Measurements from ENCODE around the gene VSIG8. TPM values are rescaled to one million over a fixed set of nuclear protein-coding genes. Genes with fewer than 3 reads are reported as not detected.

Gene VSIG8
- total and polyA plus RNA-seq, 2 of the 4 experiments (the other 2 are of a cell fraction) = not detected

- H3K4me3 ChIP-seq (ENCODE audit: insufficient read depth, low read depth, low read length) = no peak overlapping the region
- peaks cover 8% of the 10 kb centered on the region for H3K4me1 ChIP-seq (ENCODE audit: control insufficient read depth, insufficient read depth, low read length)
- 0 out of 2 replicates have a peak overlapping the region, but pooled peaks have one; percentile 0 for H2AK5ac ChIP-seq (ENCODE audit: low read depth, low read length)
- TF ChIP-seq ELK1 (IDR thresholded peaks at IDR 0.05; ENCODE audit: borderline replicate concordance, low read depth, low read length) (no peak), MAZ (IDR thresholded peaks at IDR 0.05; ENCODE audit: borderline replicate concordance, low read depth, low read length) (no peak; the same call in 1 of the 2 replicates), RAD21 (IDR thresholded peaks at IDR 0.05; ENCODE audit: low read length) (no peak), RFX5 (IDR thresholded peaks at IDR 0.05; ENCODE audit: low read depth, low read length) (no peak), CHD1 (IDR thresholded peaks at IDR 0.05; ENCODE audit: low read depth, low read length) (no peak), BHLHE40 (IDR thresholded peaks at IDR 0.05; ENCODE audit: low read depth, low read length) (peak; percentile 45; the same call in 1 of the 2 replicates), MAFK (IDR thresholded peaks at IDR 0.05; ENCODE audit: low read depth, low read length) (peak; percentile 29; the same call in 1 of the 2 replicates), RCOR1 (IDR thresholded peaks at IDR 0.05; ENCODE audit: insufficient replicate concordance, low read length) (peak; percentile 49), POLR2A (IDR thresholded peaks at IDR 0.05; ENCODE audit: low read depth, low read length) (no peak), MXI1 (IDR thresholded peaks at IDR 0.05; ENCODE audit: borderline replicate concordance, low read depth, low read length) (peak; percentile 66; the same call in 1 of the 2 replicates), SMC3 (IDR thresholded peaks at IDR 0.05; ENCODE audit: low read depth, low read length) (no peak), USF2 (IDR thresholded peaks at IDR 0.05; ENCODE audit: low read depth, low read length) (peak; percentile 35), CEBPB (IDR thresholded peaks at IDR 0.05; ENCODE audit: low read depth, low read length) (no peak), NFE2L2 (IDR thresholded peaks at IDR 0.05; ENCODE audit: low read depth, low read length) (peak; percentile 67; the same call in 1 of the 2 replicates), CTCF (conservative IDR thresholded peaks at IDR 0.05; ENCODE audit: low read depth, low read length) (no peak), FOS (IDR thresholded peaks at IDR 0.05; ENCODE audit: low read depth, low read length) (peak; percentile 67)
- H3K9ac ChIP-seq (ENCODE audit: low read depth, low read length) = no peak overlapping the region
- peak overlapping the region; percentile 52 for H2AFZ ChIP-seq (replicated peaks; ENCODE audit: low read length, poor library complexity)
- peak overlapping the region; percentile 92 for H2AK9ac ChIP-seq (replicated peaks; ENCODE audit: low read depth, low read length, poor library complexity)
- no peak overlapping the region for H3K4me2 ChIP-seq (ENCODE audit: low read depth, low read length)
- H3K27me3 ChIP-seq (ENCODE audit: control insufficient read depth, insufficient read depth, low read length) = no peaks in the 10 kb centered on the region
- H2BK5ac ChIP-seq (ENCODE audit: low read depth, low read length, poor library complexity, severe bottlenecking) = no peak overlapping the region
- H3K56ac ChIP-seq (ENCODE audit: extremely low read depth, insufficient read depth, low read length) = no peak overlapping the region
- no peaks in the 10 kb centered on the region for H3K36me3 ChIP-seq (ENCODE audit: control insufficient read depth, insufficient read depth, low read length)
- no peak overlapping the region for H3K27ac ChIP-seq (ENCODE audit: insufficient read depth, low read length)
- ChIA-PET POLR2A (ENCODE audit: unreplicated experiment) (no interaction called here), CTCF (no interaction called here)
- no peak overlapping the region for H4K8ac ChIP-seq (ENCODE audit: low read depth in 2 of 2, low read length in 2 of 2)
- H3K9me3 ChIP-seq (ENCODE audit: control insufficient read depth, insufficient read depth, low read length) = no peaks in the 10 kb centered on the region
- no TSS peak for BruUV-seq (replicated peaks)
- H4K5ac ChIP-seq (ENCODE audit: low read depth, low read length) = no peak overlapping the region
- H3K4ac ChIP-seq (ENCODE audit: low read depth, low read length) = 0 out of 2 replicates have a peak overlapping the region, but pooled peaks have one; percentile 13
- intact Hi-C loops (cut with micrococcal nuclease) (no loop called here), dilution Hi-C loops (cut with HindIII; ENCODE audit: low sequenced_read_pairs, unreplicated experiment) (no loop called here), in situ Hi-C loops (cut with MboI; ENCODE audit: low sequenced_read_pairs) (no loop called here)
- H3K23ac ChIP-seq (ENCODE audit: low read depth, low read length) = no peak overlapping the region
- peak; percentile 76 for ATAC-seq (ENCODE audit: low read depth)
- H3K79me1 ChIP-seq (ENCODE audit: low read depth in 1 of 2, low read length in 2 of 2) = no peaks in the 10 kb centered on the region
- no peak overlapping the region; the same call in 1 of the 2 replicates for H4K91ac ChIP-seq (ENCODE audit: insufficient read depth, low read depth, low read length)
- no peak overlapping the region; the same call in 1 of the 2 replicates for H2BK20ac ChIP-seq (ENCODE audit: low read depth, low read length)
- H2BK15ac ChIP-seq (ENCODE audit: low read depth, low read length) = no peak overlapping the region
- DNase-seq = peak; percentile 86
- H2BK120ac ChIP-seq (ENCODE audit: low read depth, low read length) = no peak overlapping the region
- WGBS, 2 experiments (ENCODE audit: extremely low coverage in 2 of 2, insufficient read length in 1 of 2) = no CpG with 5 or more reads among the region's 4 CpGs
- no peaks in the 10 kb centered on the region for H3K9me1 ChIP-seq (ENCODE audit: insufficient read depth, low read length)
- no peak overlapping the region for H3K18ac ChIP-seq (ENCODE audit: low read depth, low read length)
- H4K20me1 ChIP-seq (ENCODE audit: insufficient read depth, low read length) = no peaks in the 10 kb centered on the region
- H3K14ac ChIP-seq (replicated peaks; ENCODE audit: low read depth, low read length) = 0 out of 2 replicates have a peak overlapping the region, but pooled peaks have one; percentile 37
Observed at GRCh38 chr1:159869173-159869572, 6.7 kb upstream of the VSIG8 start.

Data from IMR-90 (cell line).